GM10847 (cell line): ENCODE data around the gene ADAMTS4.

ENCODE experiments used
- POLR2A ChIP-seq: IDR thresholded peaks from 2 replicates; pipeline ENCODE4 v1.6.1; 2011; ENCODE audit not compliant: insufficient read length; ENCODE audit errors: extremely low read depth

ADAMTS4 gene

DNA sequence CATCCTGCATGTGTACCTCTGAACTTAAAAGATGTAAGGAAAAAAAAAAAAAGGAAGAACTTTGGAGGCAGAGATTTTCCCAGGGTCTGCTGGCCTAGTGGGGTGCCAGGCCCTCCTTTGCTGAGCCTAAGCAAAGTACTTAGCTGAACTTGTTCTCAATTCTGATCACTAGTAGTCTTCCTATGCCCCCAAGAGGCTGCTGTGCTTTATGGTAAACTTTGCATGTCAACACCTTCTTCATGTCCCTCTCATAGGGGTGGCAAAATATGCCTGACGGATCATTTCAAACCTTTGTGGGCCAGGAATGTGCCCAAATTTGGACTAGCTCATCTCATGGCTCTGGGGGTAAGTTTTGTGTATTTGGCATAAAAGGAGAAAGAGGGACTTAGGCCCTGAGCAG lies 41.0 kb downstream of the ADAMTS4 start:
- TF ChIP-seq POLR2A, result no peak

DNA sequence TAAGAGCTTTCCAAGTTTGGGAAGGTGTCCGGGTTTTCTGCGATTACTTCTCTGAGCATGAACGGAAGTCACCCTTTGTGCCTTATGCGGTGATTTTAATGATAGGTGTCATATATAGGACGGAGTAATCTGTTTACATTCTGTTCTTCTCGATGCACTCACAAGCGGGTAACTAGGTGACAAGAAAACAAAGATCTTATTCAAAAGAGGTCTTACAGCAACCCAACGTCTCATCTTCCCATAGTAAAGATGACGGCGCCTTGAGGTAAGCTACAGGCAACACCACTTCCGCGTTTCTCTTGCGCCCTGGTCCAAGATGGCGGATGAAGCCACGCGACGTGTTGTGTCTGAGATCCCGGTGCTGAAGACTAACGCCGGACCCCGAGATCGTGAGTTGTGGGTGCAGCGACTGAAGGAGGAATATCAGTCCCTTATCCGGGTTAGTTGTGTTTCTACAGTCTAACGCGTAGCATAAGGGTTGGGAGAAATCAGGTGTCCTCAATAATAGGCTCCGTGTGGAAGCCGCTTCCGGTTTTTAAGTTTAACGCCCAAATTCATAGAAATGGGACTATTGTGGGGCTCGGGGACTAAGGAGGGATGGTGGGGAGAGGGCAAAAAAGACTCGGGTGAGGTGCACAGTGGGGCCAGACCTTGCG lies 45.0 kb downstream of the ADAMTS4 start, which contains the start of gene UFC1:
UFC1 (plus strand) TSS at position 297 of the 656 bp plus-strand sequence; CDS start at position 317, 20 bp downstream.
- peak; percentile 83 for TF ChIP-seq POLR2A

GRCh38 chr1:161153176-161153575 lies 45.7 kb downstream of the ADAMTS4 start:
- no peak for TF ChIP-seq POLR2A

GRCh38 chr1:161145832-161146231 lies 53.0 kb downstream of the ADAMTS4 start:
- no peak for TF ChIP-seq POLR2A

- no peak for TF ChIP-seq POLR2A
Observed at GRCh38 chr1:161140755-161141400, 58.0 kb downstream of the ADAMTS4 start.

DNA sequence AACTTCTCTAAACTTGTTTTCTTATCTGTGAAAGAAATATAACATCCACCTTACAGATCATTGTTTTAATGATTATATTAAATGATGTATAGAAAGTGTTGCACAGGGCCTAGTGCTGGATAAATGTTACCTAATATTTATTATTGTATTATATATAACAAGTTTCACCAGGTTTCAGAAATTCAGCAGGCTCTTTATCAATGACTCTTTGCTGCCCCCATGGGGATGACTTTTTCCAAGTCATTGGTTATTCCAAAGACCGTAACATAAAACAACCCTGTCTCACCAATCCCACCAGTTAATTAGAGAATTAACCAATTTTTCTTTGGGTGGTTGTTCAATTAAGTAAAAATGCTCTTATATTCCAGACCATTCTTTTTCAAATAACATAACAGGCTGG lies 59.1 kb downstream of the ADAMTS4 start:
- no peak for TF ChIP-seq POLR2A

DNA sequence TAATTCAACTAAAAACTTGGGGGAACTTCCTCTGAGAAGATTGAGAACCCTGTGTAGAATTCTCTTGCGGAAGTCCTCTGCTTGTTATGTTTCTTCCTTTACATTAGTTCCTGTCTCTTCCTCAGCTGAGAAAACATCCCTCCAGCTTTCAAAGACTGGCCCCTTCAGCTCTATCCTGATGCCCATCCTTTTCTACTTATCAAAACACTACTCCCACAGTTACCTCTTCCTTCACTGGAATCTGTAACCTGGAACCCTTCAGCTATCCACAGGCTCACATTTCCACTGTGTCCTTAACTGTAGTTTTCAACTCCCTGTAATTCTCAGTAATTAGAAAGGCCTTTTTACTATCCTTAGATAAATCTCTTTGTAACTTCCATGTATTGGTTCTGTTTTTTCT lies 60.4 kb downstream of the ADAMTS4 start:
- TF ChIP-seq POLR2A, result no peak

DNA sequence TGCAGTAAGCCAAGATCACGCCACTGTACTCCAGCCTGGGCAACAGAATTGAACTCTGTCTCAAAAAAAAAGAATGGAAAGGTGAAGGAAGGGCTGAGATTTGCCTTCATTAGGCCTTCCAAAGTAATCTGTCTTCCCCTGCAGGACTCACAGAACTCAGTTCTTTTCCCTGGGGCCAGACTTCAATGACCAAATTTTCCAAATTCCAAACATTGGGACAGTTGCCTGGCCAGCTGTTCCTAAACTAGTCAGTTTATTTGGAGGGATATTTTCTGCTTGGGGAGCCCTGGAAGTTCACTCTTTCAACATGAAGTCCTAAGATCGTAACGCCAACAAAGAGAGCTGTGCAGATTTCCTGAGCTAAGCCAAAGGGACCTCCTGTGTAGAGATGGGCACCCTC lies 61.0 kb downstream of the ADAMTS4 start:
- TF ChIP-seq POLR2A, result no peak
